NK-92 treated with Interleukin-12 subunit alpha and Interleukin-12 subunit beta, amount 100 ng/mL, for 24 hours (cell line): ENCODE measurements around the gene B4GALNT1.
"Not testable (repeated sequence)": the region's sequence is repeated elsewhere in the genome, so short reads cannot be mapped to it uniquely, and the experiment has no call there.

Experiments used
- DNase-seq: peaks from one replicate; lab custom pipeline; 2025; lab: John Stamatoyannopoulos, UW

B4GALNT1 gene

DNA sequence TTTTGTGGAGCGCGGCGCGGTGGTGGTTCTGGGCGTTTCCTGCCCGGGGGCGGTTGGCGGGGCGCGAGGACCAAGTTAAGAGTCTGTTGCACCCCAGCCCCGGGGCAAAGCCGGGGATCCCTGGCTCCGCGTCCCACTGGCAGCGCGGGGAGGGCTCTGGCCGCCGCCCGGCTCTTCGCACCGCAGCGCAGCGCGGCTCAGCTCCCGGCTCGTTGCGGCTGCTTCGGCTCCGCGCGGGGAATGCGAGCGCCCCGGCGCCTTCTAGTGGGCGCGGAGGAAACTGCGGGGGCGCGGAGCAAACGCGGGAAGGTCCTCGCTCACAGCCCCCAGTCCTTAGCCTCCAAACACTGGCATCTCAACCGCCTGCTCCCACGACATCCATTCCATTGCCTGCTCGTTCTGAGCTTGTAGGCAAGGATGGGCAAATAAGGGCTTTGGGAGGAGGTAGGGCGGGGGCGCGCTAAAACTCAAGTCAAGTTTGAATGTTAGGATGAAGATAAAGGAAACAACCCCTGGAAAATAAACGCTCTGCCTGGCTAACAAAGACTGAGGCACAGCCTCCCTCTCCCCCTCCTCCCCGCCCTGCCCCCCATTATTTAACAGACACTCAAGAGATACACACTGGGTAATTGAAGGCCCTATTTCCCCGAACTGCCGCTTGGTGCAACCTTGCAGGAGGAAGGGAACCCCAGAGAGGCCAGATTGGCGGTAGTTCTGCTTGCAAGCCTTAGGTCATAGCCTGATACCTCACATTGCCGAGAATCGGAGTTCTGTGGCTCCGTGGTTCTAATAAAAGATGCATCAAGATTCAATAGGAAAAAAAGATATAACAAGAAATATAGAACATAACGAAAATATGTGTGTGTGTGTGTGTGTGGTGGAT is at the start of gene B4GALNT1:
Gene B4GALNT1, minus strand, starts transcription at position 244 of the 883 bp plus-strand sequence. CDS start 1,069 bp downstream, outside the sequence.
- DNase-seq: peak; percentile 22

DNA sequence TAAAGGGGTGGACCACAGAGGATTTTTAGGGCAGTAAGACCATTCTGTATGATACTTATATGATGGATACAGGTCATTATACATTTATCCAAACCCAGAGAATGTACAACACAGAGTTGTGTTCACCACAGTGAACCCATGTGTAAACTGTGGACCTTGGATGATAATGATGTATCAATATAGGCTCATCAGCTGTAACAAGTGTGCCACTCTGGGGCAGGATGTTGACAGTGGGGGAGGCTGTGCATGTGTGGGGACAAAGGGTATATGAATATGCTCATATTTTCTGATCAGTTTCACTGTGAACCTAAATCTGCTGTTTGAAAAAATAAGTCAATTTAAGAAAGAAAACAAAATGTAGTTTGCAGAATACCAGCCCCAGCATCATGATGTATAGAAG is 46.7 kb upstream of the B4GALNT1 start:
- DNase-seq: no peak

DNA sequence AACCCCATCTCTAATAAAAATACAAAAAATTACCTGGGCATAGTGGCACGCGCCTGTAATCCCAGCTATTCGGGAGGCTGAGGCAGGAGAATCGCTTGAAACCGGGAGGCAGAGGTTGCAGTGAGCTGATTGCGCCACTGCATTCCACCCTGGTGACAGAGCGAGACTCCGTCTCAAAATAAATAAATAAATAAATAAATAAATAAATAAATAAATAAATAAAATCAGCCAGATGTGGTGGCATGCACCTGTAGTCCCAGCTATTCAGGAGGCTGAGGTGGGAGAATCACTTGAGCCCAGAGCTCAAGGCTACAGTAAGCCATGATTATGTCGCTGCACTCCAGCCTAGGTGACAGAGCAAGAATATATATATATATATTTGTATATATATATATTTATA is 44.9 kb upstream of the B4GALNT1 start:
- DNase-seq: not testable (repeated sequence)

DNA sequence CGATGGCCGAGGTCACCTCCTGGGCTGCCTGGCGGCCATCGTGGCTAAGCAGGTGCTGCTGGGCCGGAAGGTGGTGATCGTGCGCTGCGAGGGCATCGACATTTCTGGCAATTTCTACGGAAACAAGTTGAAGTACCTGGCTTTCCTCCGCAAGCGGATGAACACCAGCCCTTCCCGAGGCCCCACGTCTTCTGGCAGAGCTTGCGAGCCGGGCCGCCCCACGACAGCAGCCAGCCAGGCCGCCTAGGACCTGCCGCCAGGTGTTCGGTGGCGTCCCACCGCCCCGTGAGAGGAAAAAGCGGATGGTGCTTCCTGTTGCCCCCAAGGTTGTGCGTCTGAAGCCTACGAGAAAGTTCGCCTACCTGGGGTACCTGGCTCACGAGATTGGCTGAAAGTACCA is 41.7 kb upstream of the B4GALNT1 start:
- DNase-seq: no peak

DNA sequence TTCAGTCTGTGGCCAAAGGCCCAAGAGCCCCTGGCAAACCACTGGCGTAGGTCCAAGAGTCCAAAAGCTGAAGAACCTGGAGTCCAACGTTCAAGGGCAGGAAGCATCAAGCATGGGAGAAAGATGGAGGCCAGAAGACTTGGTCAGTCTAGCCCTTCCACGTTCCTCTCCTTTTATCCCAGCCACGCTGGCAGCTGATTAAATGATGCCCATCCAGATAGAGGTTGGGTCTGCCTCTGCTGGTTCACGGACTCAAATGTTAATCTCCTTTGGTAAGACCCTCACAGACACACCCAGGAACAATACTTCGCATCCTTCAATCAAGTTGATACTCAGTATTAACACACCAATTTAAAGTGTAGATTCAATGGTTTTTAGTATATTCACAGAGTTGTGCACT is 39.8 kb upstream of the B4GALNT1 start:
- no peak for DNase-seq

DNA sequence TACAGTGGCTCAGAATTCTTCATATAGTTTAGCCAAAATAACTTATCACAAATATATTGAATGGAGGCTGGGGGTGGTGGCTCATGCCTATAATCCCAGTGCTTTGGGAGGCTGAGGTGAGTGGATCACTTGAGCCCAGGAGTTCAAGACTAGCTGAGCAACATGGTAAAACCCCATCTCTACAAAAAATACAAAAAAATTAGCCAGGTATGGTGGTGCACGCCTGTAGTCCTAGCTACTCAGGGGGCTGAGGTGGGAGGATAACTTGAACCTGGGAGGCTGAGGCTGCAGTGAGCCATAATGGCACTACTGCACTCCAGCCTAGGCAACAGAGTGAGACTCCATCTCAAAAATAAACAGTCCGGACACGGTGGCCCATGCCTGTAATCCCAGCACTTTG is 38.8 kb upstream of the B4GALNT1 start:
- DNase-seq: not testable (repeated sequence)

DNA sequence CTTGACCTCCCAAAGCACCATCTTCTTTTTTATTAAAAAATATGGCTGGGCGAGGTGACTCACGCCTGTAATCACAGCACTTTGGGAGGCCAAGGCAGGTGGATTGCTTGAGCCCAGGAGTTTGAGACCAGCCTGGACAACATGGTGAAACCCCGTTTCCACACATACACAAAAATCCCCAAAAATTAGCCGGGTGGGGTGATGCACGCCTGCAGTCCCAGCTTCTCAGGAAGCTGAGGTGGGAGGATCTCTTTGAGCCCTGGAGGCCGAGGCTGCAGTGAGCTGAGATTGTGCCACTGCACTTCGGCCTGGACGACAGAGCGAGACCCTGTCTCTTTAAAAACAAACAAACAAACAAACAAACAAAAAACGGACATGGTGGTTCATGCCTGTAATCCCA is 36.7 kb upstream of the B4GALNT1 start:
- DNase-seq: not testable (repeated sequence)

DNA sequence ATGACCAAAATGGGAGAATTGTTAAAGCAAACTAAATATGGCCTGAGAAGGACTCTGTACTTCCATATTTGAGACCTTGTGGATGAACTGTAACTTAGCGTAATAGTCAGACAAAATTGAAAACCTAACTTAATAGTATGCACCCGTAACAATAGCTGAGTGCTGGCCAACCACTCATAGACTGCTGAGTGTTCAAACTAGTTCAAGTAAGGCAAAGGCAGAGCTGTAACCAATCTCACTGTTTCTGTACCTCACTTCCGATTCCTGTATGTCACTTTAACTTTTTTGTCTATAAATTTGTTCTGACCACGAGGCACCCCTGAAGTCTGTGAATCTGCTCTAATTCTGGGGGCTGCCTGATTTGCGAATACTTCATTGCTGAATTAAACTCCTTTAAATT is 33.9 kb upstream of the B4GALNT1 start:
- no peak for DNase-seq

DNA sequence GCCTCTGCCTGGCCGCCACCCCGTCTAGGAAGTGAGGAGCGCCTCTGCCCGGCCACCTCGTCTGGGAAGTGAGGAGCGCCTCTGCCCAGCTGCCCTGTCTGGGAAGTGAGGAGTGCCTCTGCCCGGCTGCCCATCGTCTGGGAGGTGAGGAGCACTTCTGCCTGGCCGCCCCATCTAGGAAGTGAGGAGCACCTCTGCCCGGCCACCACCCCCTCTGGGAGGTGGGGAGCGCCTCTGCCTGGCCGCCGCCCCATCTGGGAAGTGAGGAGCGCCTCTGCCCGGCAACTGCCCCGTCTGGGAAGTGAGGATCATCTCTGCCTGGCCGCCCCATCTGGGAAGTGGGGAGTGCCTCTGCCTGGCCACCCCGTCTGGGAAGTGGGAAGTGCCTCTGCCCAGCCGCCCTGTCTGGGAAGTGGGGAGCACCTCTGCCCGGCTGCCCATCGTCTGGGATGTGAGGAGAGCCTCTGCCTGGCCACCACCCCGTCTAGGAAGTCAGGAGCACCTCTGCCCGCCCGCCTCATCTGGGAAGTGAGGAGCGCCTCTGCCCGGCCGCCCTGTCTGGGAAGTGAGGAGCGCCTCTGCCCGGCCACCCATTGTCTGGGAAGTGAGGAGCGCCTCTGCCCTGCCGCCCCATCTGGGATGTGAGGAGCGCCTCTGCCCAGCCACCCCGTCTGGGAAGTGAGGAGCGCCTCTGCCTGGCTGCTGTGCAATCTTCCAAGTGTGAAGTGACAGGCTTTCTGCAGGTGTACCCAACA is 32.2 kb upstream of the B4GALNT1 start:
- DNase-seq: not testable (repeated sequence)

DNA sequence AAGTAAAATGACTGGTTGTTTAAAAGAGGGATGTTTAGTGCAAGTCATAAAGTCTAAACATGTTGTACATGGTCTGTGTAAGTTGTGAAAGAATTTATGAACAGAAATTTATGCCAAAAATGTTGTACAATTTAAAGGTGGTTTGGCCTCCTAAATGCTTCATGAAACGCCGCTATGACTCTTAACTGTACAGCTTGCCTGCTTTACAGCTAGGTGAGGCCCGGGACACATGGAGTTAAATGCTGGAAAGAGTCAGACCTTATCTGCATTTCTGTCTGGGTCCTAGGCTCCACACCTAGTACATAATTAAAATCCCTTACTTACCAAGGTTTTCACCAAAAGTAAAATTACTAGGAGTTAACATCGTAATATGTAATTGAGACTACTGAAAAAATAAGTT is 28.4 kb upstream of the B4GALNT1 start:
- DNase-seq: no peak

DNA sequence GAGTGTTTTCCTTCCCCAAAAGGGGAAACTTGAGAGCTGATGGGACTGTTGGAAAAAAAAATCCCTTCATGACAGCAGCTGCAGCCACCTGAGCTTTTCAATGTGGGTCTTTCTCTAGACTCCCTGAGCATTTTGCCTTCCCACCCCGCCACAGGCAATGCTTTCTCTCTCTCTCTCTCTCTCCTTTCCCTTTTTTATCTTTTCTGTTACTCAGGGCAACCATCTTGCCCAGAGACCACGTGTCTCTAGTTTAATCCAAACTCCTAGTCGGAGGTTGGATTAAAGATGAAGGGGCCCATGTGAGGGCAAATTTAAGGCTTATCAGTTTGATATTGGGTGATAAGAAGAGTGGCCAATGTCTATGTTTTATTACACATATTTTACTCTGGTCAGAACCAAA is 25.9 kb upstream of the B4GALNT1 start:
- no peak for DNase-seq

DNA sequence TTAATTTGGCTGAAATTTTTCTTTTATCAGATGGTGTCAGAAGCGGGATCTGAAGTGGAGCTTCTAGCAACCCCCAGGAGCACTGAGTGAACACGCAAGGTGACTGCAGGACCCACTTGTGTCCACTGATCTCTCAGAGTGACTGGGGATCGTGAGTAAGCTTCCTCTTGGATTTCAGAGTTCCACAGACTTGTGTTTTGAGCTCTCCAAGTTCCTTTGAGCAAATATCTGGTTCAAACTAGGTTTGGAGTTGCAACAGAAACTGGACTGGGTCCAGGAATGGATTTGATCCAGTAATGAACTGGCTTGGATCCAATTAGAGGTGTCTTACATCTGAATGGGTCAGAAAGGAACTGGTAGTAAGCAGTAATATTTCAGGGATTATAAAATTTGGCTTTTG is 24.7 kb upstream of the B4GALNT1 start:
- DNase-seq: no peak

DNA sequence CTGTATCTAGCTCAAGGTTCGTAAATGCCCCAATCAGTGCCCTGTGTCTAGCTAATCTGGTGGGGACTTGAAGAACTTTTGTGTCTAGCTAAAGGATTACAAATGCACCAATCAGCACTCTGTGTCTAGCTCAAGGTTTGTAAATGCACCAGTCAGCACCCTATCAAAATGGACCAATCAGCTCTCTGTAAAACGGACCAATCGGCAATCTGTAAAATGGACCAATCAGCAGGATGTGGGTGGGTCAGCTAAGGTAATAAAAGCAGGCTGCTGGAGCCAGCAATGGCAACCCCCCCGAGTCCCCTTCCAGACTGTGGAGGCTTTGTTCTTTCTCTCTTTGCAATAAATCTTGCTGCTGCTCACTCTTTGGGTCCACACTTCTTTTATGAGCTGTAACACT is 23.4 kb upstream of the B4GALNT1 start:
- not testable (repeated sequence) for DNase-seq

DNA sequence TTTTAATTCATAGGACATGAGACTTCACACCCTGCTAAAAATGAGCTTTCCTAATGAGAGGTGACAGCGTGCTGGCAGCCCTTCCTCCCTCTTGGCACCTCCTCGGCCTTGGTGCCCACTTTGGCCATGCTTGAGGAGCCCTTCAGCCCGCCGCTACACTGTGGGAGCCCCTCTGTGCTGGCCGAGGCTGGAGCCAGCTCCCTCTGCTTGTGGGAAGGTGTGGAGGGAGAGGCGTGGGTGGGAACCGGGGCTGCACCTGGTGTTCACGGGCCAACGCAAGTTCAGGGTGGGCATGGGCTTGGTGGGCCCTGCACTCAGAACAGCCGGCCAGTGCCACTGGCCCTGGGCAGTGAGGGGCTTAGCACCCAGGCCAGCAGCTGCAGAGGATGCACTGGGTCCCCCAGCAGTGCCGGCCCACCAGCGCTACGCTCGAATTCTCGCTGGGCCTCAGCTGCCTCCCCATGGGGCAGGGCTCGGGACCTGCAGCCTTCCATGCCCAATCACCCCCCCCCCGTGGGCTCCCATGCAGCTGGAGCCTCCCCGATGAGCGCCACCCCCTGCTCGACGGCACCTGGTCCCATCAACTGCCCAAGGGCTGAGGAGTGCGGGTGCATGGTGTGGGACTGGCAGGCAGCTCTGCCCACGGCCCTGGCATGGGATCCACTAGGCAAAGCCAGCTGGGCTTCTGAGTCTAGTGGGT is 22.7 kb upstream of the B4GALNT1 start:
- no peak for DNase-seq

DNA sequence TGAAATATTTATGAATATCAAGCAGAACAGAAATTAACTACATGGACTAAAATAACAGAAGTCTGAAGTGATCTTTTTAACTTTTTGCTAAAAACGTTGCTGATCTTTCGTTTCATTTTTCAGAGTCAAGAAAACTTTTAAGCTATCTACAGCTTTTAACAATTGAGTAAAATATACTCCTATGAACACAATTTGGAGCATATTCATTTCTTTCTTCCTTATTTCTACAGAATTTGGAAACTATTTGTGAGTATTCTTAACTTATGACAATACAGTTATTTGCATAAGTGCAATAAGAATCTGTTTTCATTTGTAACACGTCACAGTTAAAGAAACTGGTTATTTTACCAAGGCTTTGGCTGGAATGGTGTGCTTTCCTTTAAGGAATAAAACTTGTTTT is 21.0 kb upstream of the B4GALNT1 start:
- no peak for DNase-seq

DNA sequence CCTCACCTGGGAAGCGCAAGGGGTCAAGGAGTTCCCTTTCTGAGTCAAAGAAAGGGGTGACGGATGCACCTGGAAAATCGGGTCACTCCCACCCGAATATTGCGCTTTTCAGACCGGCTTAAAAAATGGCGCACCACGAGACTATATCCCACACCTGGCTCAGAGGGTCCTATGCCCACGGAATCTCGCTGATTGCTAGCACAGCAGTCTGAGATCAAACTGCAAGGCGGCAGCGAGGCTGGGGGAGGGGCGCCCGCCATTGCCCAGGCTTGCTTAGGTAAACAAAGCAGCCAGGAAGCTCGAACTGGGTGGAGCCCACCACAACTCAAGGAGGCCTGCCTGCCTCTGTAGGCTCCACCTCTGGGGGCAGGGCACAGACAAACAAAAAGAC is 13.7 kb upstream of the B4GALNT1 start:
- DNase-seq: not testable (repeated sequence)

DNA sequence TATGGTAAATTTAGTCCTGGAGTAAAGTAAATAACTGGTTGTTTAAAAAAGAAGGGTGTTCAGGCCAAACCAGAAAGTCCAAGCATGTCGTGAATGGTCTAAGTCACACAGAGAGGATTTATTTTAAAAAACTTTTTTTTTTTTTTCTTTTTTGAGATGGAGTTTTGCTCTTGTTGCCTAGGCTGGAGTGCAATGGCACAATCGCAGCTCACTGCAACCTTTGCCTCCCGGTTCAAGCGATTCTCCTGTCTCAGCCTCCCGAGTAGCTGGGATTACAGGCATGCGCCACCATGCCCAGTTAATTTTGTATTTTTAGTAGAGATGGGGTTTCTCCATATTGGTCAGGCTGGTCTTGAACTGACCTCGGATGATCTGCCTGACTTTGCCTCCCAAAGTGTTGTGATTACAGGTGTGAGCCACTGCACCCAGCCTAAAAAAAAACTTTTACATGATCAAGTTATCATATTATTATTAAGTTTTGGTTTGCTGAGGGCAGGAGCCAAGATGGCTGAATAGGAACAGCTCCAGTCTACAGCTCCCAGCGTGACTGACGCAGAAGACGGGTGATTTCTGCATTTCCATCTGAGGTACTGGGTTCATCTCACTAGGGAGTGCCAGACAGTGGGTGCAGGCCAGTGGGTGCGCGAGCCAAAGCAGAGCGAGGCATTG is 13.1 kb upstream of the B4GALNT1 start:
- not testable (repeated sequence) for DNase-seq

DNA sequence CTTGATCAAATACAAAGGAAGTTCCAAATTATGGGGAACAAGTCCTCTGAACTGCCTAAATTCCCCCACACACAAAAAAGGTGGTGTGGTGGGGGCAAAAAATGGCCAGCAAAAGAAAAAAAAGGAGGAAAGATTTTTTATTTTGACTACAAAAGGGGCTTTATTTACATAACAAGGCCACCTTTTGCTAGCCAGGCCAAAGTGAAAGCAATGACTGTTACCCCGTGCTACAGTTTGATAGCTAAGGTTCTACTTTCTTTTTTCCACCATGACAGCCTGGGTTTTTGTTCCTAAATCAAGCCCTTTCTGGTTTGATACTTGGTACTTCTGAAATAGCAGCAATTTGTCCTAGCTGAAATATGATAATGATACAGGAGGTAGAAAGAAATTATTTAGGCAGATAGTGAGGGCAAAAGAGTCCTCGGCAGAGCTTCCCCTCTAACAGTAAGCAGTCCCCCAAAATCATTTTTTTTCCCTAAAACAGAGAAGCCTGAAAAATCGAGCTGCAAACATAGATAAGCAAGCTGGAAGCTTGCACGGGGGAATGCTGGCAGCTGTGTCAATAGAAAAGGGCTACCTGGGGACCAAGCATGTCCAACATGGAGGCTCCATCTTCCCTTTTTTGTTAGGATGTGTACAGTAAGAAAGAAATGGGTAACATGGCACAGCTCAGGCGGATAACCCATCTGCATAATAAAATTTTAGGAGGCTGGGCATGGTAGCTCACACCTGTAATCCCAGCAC is 8.9 kb upstream of the B4GALNT1 start:
- DNase-seq: no peak

DNA sequence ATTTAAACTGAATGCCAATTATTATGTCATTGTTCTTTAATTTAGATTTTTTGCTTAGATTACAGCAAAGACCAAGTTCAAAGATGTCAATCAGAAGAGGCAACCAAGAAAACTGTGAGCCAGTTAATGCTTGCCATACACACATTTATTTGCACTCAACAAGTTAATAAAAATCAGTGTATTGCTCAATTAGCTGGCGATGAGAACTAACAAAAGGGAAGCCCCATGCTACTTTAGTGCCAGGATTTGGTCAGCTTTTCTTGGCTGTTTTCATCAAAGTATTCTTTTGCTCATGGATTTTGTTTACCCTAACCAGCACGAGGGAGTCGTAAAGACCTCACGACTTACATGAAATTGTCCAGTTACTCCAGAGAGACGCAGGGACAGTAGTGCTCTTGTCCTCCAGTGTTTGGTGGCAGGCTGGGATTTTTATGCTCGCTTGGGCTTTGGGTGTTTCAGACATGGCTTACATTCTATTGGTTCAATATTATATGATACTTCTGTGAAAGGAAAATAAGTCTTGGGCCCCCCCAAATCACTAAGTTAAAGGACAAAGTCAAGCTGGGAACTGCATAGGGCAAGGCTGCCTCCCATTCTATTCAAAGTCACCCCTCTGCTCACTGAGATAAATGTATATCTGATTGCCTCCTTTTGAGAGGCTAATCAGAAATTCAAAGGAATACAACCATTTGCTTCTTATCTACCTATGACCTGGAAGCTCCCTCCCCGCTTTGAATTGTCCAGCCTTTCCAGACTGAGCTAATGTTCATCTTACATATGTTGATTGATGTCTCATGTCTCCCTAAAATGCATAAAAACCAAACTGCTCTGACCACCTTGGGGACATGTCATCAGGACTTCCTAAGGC is 7.4 kb upstream of the B4GALNT1 start:
- no peak for DNase-seq

DNA sequence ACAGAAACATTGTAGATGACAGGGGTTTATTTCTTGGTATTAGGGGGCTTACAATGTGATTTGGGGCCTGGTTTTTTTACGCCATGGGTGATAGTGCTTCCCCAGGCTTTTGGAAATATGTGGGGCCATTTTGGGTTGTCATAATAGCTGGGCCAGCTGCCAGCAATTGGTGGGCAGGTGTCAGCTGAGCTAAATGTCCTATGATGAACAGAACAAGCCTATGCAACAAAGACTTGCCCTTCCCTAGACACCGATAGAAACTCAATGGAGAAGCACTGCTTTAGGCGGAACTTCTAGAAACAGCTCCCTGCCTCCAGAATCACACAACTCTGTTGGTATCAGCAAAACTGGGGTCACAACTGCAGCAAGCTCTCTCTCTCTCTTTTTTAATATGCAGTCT is 5.1 kb upstream of the B4GALNT1 start:
- DNase-seq: no peak
